GM19397 (cell line): ENCODE measurements around the gene MEG3.

Source experiments
- ATAC-seq: cut with Tn5 transposase; IDR thresholded peaks from one replicate; pipeline ENCODE4 v1.9.1; 2021; ENCODE audit warnings: mild to moderate bottlenecking, moderate library complexity; ENCODE audit not compliant: unreplicated experiment

The MEG3 gene

DNA sequence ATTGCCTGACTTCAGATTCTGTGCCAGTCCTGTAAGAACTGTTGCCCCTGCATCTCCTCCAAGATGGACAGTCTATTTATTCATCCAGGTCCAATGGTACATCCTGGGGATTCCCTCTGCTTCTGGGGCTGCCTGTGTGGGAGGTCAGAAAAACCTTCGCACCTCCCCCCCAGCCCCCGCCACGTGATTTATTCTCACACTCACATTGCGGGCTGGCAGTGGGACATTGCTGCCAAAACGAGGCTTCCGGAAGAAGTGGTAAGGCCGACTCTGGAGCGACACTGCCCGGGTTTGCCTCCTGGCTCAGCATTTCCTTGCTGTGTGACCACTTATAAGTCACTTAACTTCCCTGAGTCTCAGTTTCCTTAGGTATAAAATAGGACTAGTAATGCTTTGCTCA lies 83.5 kb downstream of the MEG3 start:
- ATAC-seq, result no peak
